H1 (cell line): ENCODE measurements around the gene RAP1A. TPM values are rescaled to one million over a fixed set of nuclear protein-coding genes. Genes with fewer than 3 reads are reported as not detected.

ENCODE experiments used
- CTCF ChIA-PET: fragments of 300-600 bp; sonication (Branson Sonifier 250); formaldehyde crosslinking; loops from one replicate; lab custom pipeline; 2021; ENCODE audit not compliant: partially characterized antibody; lab: Charles Lee
- POLR2A ChIA-PET: fragments of 300-600 bp; sonication (Branson Sonifier 250); formaldehyde crosslinking; loops from one replicate; lab custom pipeline; 2021; ENCODE audit warnings: inconsistent platforms; ENCODE audit not compliant: partially characterized antibody; lab: Charles Lee
- DNase-seq, 2 experiments: peaks; one replicate each; pipeline versions ENCODE4 v3.0.0 to v3.0.0-alpha.2; 2010 to 2022; ENCODE audit warnings: low spot score in 2 of 2, low read depth in 1 of 2, mixed read lengths in 1 of 2
- FAIRE-seq: peaks from 2 replicates; lab custom pipeline; 2011; peaks lifted over from hg19 to GRCh38; lab: Jason Lieb, UNC
- H2AFZ ChIP-seq: 2 replicates; pipeline ENCODE4 v1.8.1; 2012; ENCODE audit warnings: low read length, inconsistent platforms
- H2AK5ac ChIP-seq: 2 replicates; pipeline ENCODE4 v1.6.1; 2013; ENCODE audit warnings: low read depth, low read length
- H2BK120ac ChIP-seq: replicated peaks from 2 replicates; pipeline ENCODE3; 2013; ENCODE audit warnings: low read depth, low read length, inconsistent platforms
- H2BK12ac ChIP-seq: 2 replicates; pipeline ENCODE4 v1.6.1; 2013; ENCODE audit warnings: low read depth, low read length
- H2BK15ac ChIP-seq: 2 replicates; pipeline ENCODE4 v1.6.1; 2013; ENCODE audit warnings: low read length
- H2BK20ac ChIP-seq: 2 replicates; pipeline ENCODE4 v1.6.1; 2013; ENCODE audit warnings: low read length
- H2BK5ac ChIP-seq: 2 replicates; pipeline ENCODE4 v1.6.1; 2013; ENCODE audit warnings: low read depth, low read length
- H3K14ac ChIP-seq: 2 replicates; pipeline ENCODE4 v1.6.1; 2013; ENCODE audit warnings: inconsistent platforms; ENCODE audit not compliant: insufficient read length
- H3K18ac ChIP-seq: 2 replicates; pipeline ENCODE4 v1.6.1; 2013; ENCODE audit warnings: low read length; ENCODE audit errors: extremely low read depth
- H3K23ac ChIP-seq: 2 replicates; pipeline ENCODE4 v1.6.1; 2013; ENCODE audit warnings: inconsistent platforms; ENCODE audit not compliant: insufficient read length
- H3K23me2 ChIP-seq: 2 replicates; pipeline ENCODE4 v1.6.1; 2013; ENCODE audit warnings: low read depth, low read length
- H3K27ac ChIP-seq: 2 replicates; pipeline ENCODE4 v1.6.1; 2011; ENCODE audit warnings: low read depth, low read length, inconsistent platforms
- H3K27me3 ChIP-seq, 4 experiments: replicated peaks in 1 of 4; 1 replicate in 1 of 4; 2 replicates in 3 of 4; pipeline versions ENCODE4 v1.6.1 to v1.8.1; 2011 to 2013; ENCODE audit warnings: low read length in 3 of 4, mild to moderate bottlenecking in 3 of 4, inconsistent platforms in 2 of 4, mixed read lengths in 2 of 4, moderate library complexity in 1 of 4; ENCODE audit not compliant: control insufficient read depth in 3 of 4, insufficient read depth in 3 of 4; ENCODE audit errors: extremely low read depth in 1 of 4
- H3K36me3 ChIP-seq, 4 experiments: 2 replicates each; pipeline versions ENCODE4 v1.6.1 to v1.8.1; 2011 to 2013; ENCODE audit warnings: mild to moderate bottlenecking in 4 of 4, low read length in 3 of 4, moderate library complexity in 2 of 4, control low read depth in 1 of 4, inconsistent platforms in 1 of 4; ENCODE audit not compliant: insufficient read depth in 4 of 4, control insufficient read depth in 2 of 4
- H3K4ac ChIP-seq: replicated peaks from 2 replicates; pipeline ENCODE3; 2013; ENCODE audit warnings: low read length, low read depth, mixed read lengths, inconsistent platforms; ENCODE audit not compliant: insufficient read length
- H3K4me1 ChIP-seq, 4 experiments: replicated peaks in 1 of 4; 1 replicate in 1 of 4; 2 replicates in 3 of 4; pipeline versions ENCODE4 v1.6.1 to v1.8.1; 2011 to 2013; ENCODE audit warnings: low read length in 3 of 4, inconsistent platforms in 2 of 4, mixed read lengths in 1 of 4; ENCODE audit not compliant: insufficient read depth in 4 of 4, control insufficient read depth in 3 of 4
- H3K4me2 ChIP-seq, 2 experiments: 2 replicates each; pipeline versions ENCODE4 v1.6.1 to v1.8.1; 2011 to 2013; ENCODE audit warnings: low read depth in 2 of 2, low read length in 2 of 2, control low read depth in 1 of 2, inconsistent platforms in 1 of 2, mild to moderate bottlenecking in 1 of 2; ENCODE audit not compliant: insufficient read depth in 1 of 2
- H3K4me3 ChIP-seq, 4 experiments: fragments of 200-600, 300-600 bp in 1 of 4; sonication (generic), shearing (Covaris generic), sonication (Bioruptor Twin) in 1 of 4; 2 replicates each; pipeline versions ENCODE4 v1.5.1 to v1.8.1; 2011 to 2016; ENCODE audit warnings: low read length in 4 of 4, low read depth in 3 of 4, control low read depth in 2 of 4, inconsistent platforms in 2 of 4, mild to moderate bottlenecking in 2 of 4, mixed read lengths in 1 of 4, moderate library complexity in 1 of 4; ENCODE audit not compliant: insufficient read depth in 2 of 4; ENCODE audit errors: extremely low read depth in 1 of 4
- H3K56ac ChIP-seq: replicated peaks from 2 replicates; pipeline ENCODE3; 2013; ENCODE audit warnings: low read depth, mild to moderate bottlenecking, mixed read lengths, low read length, inconsistent platforms; ENCODE audit not compliant: insufficient read length
- H3K79me1 ChIP-seq: 2 replicates; pipeline ENCODE4 v1.6.1; 2013; ENCODE audit warnings: low read depth, low read length, control low read depth
- H3K79me2 ChIP-seq, 2 experiments: 2 replicates each; pipeline versions ENCODE4 v1.6.1 to v1.8.1; 2012 to 2013; ENCODE audit warnings: low read length in 2 of 2, mild to moderate bottlenecking in 2 of 2, inconsistent platforms in 1 of 2; ENCODE audit not compliant: insufficient read depth in 2 of 2, control insufficient read depth in 1 of 2
- H3K9ac ChIP-seq, 4 experiments: replicated peaks in 1 of 4; 1 replicate in 1 of 4; 2 replicates in 3 of 4; pipeline versions ENCODE4 v1.6.1 to v1.8.1; 2011 to 2013; ENCODE audit warnings: low read depth in 3 of 4, low read length in 3 of 4, control low read depth in 2 of 4, mild to moderate bottlenecking in 2 of 4, moderate library complexity in 2 of 4, inconsistent platforms in 1 of 4; ENCODE audit errors: extremely low read depth in 1 of 4
- H3K9me3 ChIP-seq, 2 experiments: 2 replicates each; pipeline versions ENCODE4 v1.6.1 to v1.8.1; 2012 to 2013; ENCODE audit warnings: mild to moderate bottlenecking in 2 of 2, moderate library complexity in 2 of 2, control low read depth in 1 of 2, inconsistent platforms in 1 of 2, low read depth in 1 of 2, low read length in 1 of 2, mixed read lengths in 1 of 2; ENCODE audit not compliant: insufficient read depth in 2 of 2
- H4K20me1 ChIP-seq, 2 experiments: replicated peaks in 1 of 2; 2 replicates each; pipeline versions ENCODE3 to v1.8.1; 2011 to 2013; ENCODE audit warnings: inconsistent platforms in 2 of 2, low read length in 2 of 2, mild to moderate bottlenecking in 1 of 2; ENCODE audit not compliant: insufficient read depth in 2 of 2, control insufficient read depth in 1 of 2
- H4K5ac ChIP-seq: 2 replicates; pipeline ENCODE4 v1.6.1; 2013; ENCODE audit warnings: low read length, low read depth, mixed read lengths, inconsistent platforms; ENCODE audit not compliant: insufficient read length
- H4K8ac ChIP-seq: 2 replicates; pipeline ENCODE4 v1.8.0; 2013; ENCODE audit warnings: mild to moderate bottlenecking, moderate library complexity, low read length, inconsistent platforms; ENCODE audit not compliant: insufficient read depth; ENCODE audit errors: extremely low read depth
- H4K91ac ChIP-seq: replicated peaks from 2 replicates; pipeline ENCODE3; 2013; ENCODE audit warnings: low read length, mixed read lengths, inconsistent platforms; ENCODE audit not compliant: insufficient read length
- BCL11A ChIP-seq, 2 experiments: IDR thresholded peaks; one replicate each; pipeline ENCODE4 v1.6.1; 2011; ENCODE audit warnings: low read depth in 2 of 2, low read length in 2 of 2, mild to moderate bottlenecking in 2 of 2
- BRCA1 ChIP-seq: IDR thresholded peaks from 2 replicates; pipeline ENCODE4 v1.6.1; 2012; ENCODE audit warnings: low read depth, low read length, improper control_type of control experiment
- CHD1 ChIP-seq: IDR thresholded peaks from 2 replicates; pipeline ENCODE4 v1.6.1; 2012; ENCODE audit warnings: low read depth, low read length, improper control_type of control experiment
- CHD2 ChIP-seq: IDR thresholded peaks from 2 replicates; pipeline ENCODE4 v1.6.1; 2012; ENCODE audit warnings: low read length, improper control_type of control experiment
- EZH2 ChIP-seq: fragments of 200-600 bp; sonication (generic); IDR thresholded peaks from 2 replicates; pipeline ENCODE4 v1.7.1; 2012; ENCODE audit warnings: low read depth, mild to moderate bottlenecking, moderate library complexity, low read length, inconsistent platforms; ENCODE audit not compliant: severe bottlenecking
- GABPA ChIP-seq: IDR thresholded peaks from 2 replicates; pipeline ENCODE4 v1.6.1; 2011; ENCODE audit warnings: mild to moderate bottlenecking, low read length, moderate library complexity, borderline replicate concordance; ENCODE audit not compliant: insufficient read depth
- KDM1A ChIP-seq: fragments of 200-600, 300-600 bp; sonication (generic); IDR thresholded peaks from 2 replicates; pipeline ENCODE4 v1.7.1; 2016; ENCODE audit warnings: mild to moderate bottlenecking, low read length, borderline replicate concordance
- KDM4A ChIP-seq: IDR thresholded peaks from one replicate; pipeline ENCODE4 v1.7.1; 2012; ENCODE audit warnings: low read depth, mild to moderate bottlenecking, moderate library complexity, low read length, inconsistent platforms; ENCODE audit not compliant: severe bottlenecking
- NRF1 ChIP-seq: IDR thresholded peaks from 2 replicates; pipeline ENCODE4 v1.6.1; 2011; ENCODE audit warnings: mild to moderate bottlenecking, low read depth, low read length, improper control_type of control experiment
- POLR2A ChIP-seq, 2 experiments: IDR thresholded peaks; 1 replicate in 1 of 2; 2 replicates in 1 of 2; pipeline ENCODE4 v1.6.1; 2011; ENCODE audit warnings: low read depth in 2 of 2, low read length in 2 of 2, mild to moderate bottlenecking in 2 of 2; ENCODE audit errors: control extremely low read depth in 1 of 2
- RBBP5 ChIP-seq: IDR thresholded peaks from 2 replicates; pipeline ENCODE4 v1.7.1; 2012; ENCODE audit warnings: low read depth, mild to moderate bottlenecking, inconsistent platforms, low read length, moderate library complexity, borderline replicate concordance
- RXRA ChIP-seq: IDR thresholded peaks from 2 replicates; pipeline ENCODE4 v1.6.1; 2011; ENCODE audit warnings: low read depth, mild to moderate bottlenecking, low read length, moderate library complexity; ENCODE audit not compliant: insufficient read depth
- SIX5 ChIP-seq: IDR thresholded peaks from 2 replicates; pipeline ENCODE4 v1.6.1; 2011; ENCODE audit warnings: mild to moderate bottlenecking, low read depth, low read length
- SP1 ChIP-seq: IDR thresholded peaks from 2 replicates; pipeline ENCODE4 v1.6.1; 2011; ENCODE audit warnings: low read depth, low read length
- TEAD4 ChIP-seq: IDR thresholded peaks from 2 replicates; pipeline ENCODE4 v1.6.1; 2012; ENCODE audit warnings: low read depth, low read length, inconsistent platforms, mixed read lengths
- WGBS, 2 experiments: shearing (Covaris generic) in 1 of 2; methylation state at CpG; one replicate each; pipeline versions ENCODE4 v1.1.6 to v1.1.7; 2013 to 2015; ENCODE audit warnings: low lambda C conversion rate in 2 of 2, mixed read lengths in 2 of 2, inconsistent platforms in 1 of 2, low coverage in 1 of 2, missing lambda C conversion rate in 1 of 2; ENCODE audit not compliant: insufficient replicate concordance in 2 of 2, insufficient coverage in 1 of 2, insufficient read length in 1 of 2; ENCODE audit errors: extremely low coverage in 1 of 2, missing lambda C conversion rate in 1 of 2; 5-methylcytosine and 5-hydroxymethylcytosine counted together
- polyA plus RNA-seq, 7 experiments: library from polyadenylated mRNA; depleted of rRNA in 3 of 7; stranded (reverse) in 5 of 7; unstranded in 2 of 7; fragments of >200 nt in 5 of 7; fragments of 200-250 nt in 2 of 7; gene quantifications; 1 replicate in 5 of 7; 2 replicates in 1 of 7; 4 replicates in 1 of 7; pipeline versions ENCODE4 v1.2.1 to v1.2.3, GENCODE V29; 2011 to 2013; ENCODE audit warnings: missing spikeins in 2 of 7, mixed read lengths in 2 of 7
- total RNA-seq: library from RNA; stranded (reverse); fragmentation: NEBNext Ultra II Directional; extraction: Animal tissue kit (Norgen Biotek cat#: 25700); gene quantifications from 2 replicates; pipeline ENCODE4 v1.2.1, GENCODE V29; 2021

The RAP1A gene
- total and polyA plus RNA-seq, 2 of the 8 experiments (the other 6 are each of a cell fraction or from before 2014, with no cell fraction given), result 10.9 to 35.8 TPM

- Histone ChIP-seq H3K36me3 (no peaks in the 10 kb centered on the region), H2BK5ac (no peak overlapping the region), H3K4me2 (no peak overlapping the region; a peak in 1 of 4 replicates), H2BK120ac (no peak overlapping the region), H2BK12ac (no peak overlapping the region), H2AFZ (no peak overlapping the region), H3K18ac (no peak overlapping the region), H2BK20ac (no peak overlapping the region), H2BK15ac (no peak overlapping the region), H4K8ac (no peak overlapping the region), H3K27ac (no peak overlapping the region), H3K9me3 (no peaks in the 10 kb centered on the region), H3K4me3 (no peak overlapping the region), H3K23me2 (peaks cover 7% of the 10 kb centered on the region), H3K79me1 (no peaks in the 10 kb centered on the region; the same call in 1 of the 2 replicates), H3K4ac (no peak overlapping the region), H3K56ac (no peak overlapping the region), H4K5ac (no peak overlapping the region), H3K79me2 (peaks cover 0 to 28% of the 10 kb centered on the region in 2 experiments; a peak in 3 of 4 replicates), H3K4me1 (peaks cover 0 to 5% (median 2%) of the 10 kb centered on the region in 4 experiments; a peak in 4 of 7 replicates), H3K14ac (no peak overlapping the region), H2AK5ac (no peak overlapping the region), H3K9ac (no peak overlapping the region), H4K20me1 (no peaks in the 10 kb centered on the region), H3K23ac (no peak overlapping the region), H4K91ac (no peak overlapping the region), H3K27me3 (no peaks in the 10 kb centered on the region)
- FAIRE-seq, result no peak
- WGBS, 2 experiments, result 93% methylated on average over 2 of the region's 2 CpGs; no CpG with 5 or more reads in 1 of the 2 experiments
- POLR2A ChIA-PET, result interaction anchor here (1.5 kb wide), 1 partner anchor 136 kb away, joined by 4 read pairs; no protein-coding TSS in a partner anchor
- CTCF ChIA-PET, result interaction anchor here (4.3 kb wide), 1 partner anchor 110 kb away, joined by 17 read pairs; no protein-coding TSS in a partner anchor
- DNase-seq, result no peak
- TF ChIP-seq SP1 (no peak), NRF1 (no peak), CHD2 (no peak), EZH2 (no peak), BRCA1 (no peak), GABPA (no peak), RBBP5 (no peak), RXRA (no peak), TEAD4 (no peak), KDM4A (no peak), BCL11A (IDR thresholded peaks at IDR 0.05; ENCODE audit: low read depth in 2 of 2, low read length in 2 of 2) (no peak), CHD1 (no peak), POLR2A (IDR thresholded peaks at IDR 0.05; ENCODE audit: control extremely low read depth in 1 of 2, low read depth in 2 of 2, low read length in 2 of 2) (no peak), KDM1A (no peak), SIX5 (no peak)
Observed at GRCh38 chr1:111618081-111618480, 1.5 kb upstream of the RAP1A start.
